Measurements from ENCODE around the gene EPHA1. TPM values are rescaled to one million over a fixed set of nuclear protein-coding genes. Genes with fewer than 3 reads are reported as not detected.

EPHA1 gene
- 0.08 TPM for total RNA-seq
- long read RNA-seq, result 0 reads

DNA sequence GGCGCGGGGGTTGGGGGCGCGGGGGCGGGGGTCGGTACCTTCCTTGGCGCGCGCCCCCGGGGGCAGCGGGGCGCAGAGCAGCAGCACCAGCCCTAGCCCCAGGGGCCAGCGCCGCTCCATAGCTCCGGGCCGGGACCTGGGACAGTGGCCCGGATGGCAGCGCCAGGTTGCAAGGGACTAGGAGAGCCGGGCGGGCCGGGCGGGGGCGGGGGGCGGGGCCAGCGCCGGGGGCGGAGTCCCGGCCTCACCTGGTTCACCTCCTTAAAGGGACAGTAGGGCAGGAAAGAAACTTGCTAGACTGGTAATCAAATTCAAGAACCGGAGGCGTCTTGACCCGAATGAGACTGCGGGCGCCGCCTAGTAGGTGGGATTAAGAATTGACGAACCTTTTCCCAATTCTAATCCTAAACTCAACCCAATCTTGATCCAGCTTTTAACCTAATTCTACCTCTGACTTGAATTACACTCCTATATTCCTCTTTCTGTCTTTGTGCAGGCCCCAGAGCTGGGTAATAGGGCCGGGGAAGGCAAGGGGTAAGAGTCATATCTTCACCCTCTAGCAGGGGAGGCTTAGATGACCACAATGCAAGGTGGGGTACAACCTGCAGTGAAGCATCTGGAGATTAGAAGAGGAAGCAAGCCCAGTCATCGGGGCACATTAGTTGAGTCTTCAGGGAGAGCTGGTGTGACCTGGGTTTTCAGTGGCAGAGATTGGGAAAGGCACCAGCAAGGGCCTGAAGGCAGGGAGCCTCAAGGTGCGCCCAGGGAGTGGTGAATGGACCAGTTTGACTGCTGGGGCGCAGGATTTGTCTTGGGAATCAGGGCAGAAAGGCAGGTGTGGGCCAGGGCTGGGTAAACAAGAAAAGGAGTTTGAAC is at the start of gene EPHA1:
Gene EPHA1, minus strand, starts transcription at position 171 of the 876 bp plus-strand sequence. Its CDS starts 51 bp downstream, at position 120.
- DNase-seq (no peak), ATAC-seq (ENCODE audit: poor library complexity) (peak; percentile 14)
- intact Hi-C loops (cut with DNase I), result loop anchor here (5.0 kb wide), 1 partner anchor 167 kb away; no protein-coding TSS in a partner anchor

DNA sequence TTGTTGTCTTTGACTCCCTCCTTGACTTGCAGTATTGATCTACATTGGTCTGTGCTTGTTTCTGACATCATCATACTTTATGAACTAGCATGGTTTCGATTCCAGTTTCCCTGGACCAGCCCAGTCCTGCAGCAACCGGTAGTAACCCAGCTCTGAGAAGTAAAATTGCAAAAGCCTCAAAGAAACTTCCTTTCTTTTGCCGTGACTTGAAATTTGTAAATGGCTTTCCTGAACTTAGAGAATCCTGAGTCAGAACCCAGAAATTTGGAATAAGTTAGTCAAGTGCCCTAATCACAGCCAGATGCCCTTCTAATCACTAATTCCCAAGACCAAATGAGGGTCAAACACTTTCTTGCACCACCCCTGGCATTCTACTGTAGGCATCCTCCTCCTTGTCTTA is 49.6 kb upstream of the EPHA1 start:
- intact Hi-C loops (cut with DNase I), result no loop called here
- ATAC-seq (ENCODE audit: poor library complexity) (no peak), DNase-seq (no peak)

DNA sequence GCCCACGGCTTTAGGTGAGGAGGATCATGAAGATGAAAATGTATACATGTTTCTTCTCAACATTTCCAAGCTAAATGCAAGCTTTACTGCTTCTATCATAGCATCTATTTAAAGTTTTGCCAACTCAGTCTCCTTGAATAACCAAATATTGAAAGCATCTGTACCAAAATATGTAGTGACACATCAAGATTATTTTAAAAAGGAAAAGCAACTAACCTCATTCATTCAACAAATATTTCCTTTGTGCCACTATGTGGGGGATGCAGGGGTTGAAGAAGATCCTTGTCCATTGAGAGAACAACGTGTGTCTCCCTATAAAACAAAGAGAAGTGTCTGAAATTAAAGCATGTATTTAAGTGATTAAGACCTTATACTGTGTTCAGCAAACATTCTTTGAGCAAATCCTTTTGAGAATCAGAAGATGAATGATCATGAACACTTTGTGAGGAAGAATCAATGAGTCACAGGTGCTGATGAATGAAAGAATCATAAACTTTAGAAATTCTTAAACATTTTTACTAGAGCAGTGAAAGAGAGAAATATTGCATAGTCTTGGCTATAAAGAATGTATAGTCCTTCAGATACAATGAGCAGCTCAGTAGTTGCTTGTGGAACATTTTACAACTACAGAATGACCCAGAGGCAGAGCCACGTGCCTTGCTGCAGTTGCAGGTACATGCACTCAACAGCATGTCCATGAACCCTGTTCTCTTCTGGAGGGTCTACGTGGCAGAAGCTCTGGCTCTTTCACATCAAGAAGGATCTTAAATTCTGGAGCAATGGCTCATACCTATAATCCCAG is 48.5 kb upstream of the EPHA1 start:
- DNase-seq (no peak), ATAC-seq (ENCODE audit: poor library complexity) (no peak)
- intact Hi-C loops (cut with DNase I), result no loop called here

DNA sequence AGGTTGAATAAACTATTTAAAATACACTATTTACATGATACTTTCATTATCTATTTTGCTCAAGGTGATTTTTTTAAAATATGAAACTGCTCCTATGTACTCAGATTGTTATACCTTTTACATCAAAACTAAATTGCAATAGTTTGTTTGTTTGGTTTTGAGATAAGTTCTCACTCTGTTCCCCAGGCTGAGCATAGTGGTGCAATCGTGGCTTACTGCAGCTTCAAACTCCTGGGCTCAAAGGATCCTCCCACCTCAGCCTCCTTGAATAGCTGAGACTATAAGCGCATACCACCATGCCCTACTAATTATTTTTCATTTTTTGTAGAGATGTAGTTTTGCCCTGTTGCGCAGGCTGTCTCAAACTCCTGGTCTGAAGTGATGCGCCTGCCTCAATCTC is 47.3 kb upstream of the EPHA1 start:
- ATAC-seq (ENCODE audit: poor library complexity) (no peak), DNase-seq (no peak)
- intact Hi-C loops (cut with DNase I), result no loop called here

DNA sequence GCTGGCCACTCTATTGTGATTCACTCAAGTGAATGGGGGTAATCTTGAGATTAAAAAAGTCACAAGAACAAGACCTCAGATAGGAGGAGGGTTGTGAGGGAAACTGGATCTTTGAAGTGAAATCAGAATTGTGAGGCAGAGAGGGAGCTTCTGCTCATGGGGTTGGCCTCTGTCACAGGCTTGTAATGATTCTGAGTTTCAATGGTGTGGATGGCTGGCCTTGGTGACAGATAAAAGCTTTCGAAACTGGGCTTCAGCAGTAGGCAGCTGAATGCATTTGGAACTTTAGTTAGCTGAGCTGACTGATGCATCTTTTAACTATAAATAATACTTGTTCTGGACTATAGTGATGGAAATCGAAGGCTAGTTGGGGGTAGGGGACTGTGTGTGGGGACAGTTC is 46.8 kb upstream of the EPHA1 start:
- intact Hi-C loops (cut with DNase I), result no loop called here
- ATAC-seq (ENCODE audit: poor library complexity), result no peak
- no peak for DNase-seq

DNA sequence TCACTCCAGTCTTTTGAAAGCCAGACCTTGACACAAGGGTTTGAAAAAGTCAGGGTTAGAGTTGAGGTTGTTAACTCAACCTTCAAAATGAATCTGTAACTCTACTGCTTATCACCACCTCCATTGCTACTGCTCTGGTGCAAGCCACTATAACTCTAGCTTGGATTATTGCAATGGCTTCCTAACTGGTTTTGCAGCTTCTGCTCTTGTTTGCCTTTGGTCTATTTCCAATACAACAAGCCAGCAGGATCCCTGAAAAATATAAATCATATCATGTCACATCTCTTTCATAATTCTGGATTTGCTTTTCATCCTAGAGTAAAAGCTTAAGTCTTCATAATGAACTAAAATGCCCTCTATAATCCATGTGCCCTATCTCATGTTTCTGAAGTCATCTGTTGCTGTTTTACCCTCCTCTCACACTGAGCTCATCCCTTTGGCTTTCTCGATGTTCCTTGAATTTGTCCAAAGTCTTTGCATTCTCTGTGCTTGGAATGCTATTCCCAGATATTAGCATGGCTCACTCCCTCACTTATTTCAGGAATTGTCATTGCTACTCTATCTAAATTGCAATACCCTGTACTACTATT is 45.5 kb upstream of the EPHA1 start:
- intact Hi-C loops (cut with DNase I), result no loop called here
- no peak for DNase-seq
- no peak for ATAC-seq (ENCODE audit: poor library complexity)

DNA sequence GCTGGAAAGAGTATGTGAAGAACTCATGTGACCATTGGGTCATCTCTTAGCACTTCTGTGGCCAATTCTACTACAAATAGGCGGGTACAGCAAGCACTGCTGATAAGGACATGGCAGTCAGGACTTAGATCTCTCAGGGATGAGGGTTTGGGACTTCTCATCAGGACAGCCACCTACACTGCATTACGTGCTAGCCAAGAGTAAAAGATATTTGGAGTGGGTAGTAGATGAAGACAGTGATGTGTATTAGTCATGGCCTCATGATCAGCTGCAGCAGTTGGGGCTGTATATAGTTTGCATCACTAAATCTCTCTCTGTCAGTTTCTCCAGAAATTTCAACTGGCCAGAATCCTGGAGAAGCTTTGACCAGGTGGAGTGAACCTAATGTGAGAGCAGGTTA is 43.8 kb upstream of the EPHA1 start:
- intact Hi-C loops (cut with DNase I), result no loop called here
- no peak for DNase-seq
- no peak for ATAC-seq (ENCODE audit: poor library complexity)

DNA sequence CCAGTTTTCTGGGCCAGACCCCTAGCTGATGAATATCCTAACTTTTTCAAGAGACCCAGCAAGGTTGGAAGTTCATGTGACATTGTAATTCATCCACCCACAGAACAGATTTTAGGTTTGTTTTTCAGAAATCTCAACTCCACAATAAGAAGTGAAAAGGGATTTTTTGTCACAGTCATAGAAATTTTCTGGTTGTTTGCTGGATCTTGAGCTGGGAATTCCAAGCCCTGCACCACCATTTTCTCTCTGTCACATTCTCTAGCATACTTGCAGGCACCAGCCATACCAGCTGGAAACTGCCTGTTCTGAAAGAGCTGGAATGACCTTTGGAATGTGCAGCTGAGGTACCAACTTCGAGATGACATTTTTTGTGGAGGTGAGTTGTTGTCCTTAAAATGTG is 43.1 kb upstream of the EPHA1 start:
- no peak for DNase-seq
- intact Hi-C loops (cut with DNase I), result no loop called here
- no peak for ATAC-seq (ENCODE audit: poor library complexity)

DNA sequence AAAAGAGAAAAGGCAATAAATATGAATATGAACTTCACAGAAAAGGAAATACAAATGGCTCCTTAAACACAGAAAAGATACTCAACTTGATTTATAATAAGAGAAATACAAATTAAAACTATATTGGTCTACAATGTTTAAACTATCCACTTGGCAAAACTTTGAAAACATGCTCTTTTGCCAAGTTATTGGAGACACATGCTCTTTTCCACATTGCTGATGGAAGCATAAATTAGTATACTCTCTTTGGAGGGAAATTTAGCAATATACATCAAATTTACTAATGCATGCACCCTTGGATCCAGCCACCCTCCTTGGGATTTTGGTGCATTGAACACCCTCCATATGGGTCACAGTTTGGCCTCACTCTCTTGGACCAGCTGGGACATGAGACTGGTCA is 42.5 kb upstream of the EPHA1 start:
- intact Hi-C loops (cut with DNase I), result no loop called here
- DNase-seq, result no peak
- ATAC-seq (ENCODE audit: poor library complexity), result no peak

DNA sequence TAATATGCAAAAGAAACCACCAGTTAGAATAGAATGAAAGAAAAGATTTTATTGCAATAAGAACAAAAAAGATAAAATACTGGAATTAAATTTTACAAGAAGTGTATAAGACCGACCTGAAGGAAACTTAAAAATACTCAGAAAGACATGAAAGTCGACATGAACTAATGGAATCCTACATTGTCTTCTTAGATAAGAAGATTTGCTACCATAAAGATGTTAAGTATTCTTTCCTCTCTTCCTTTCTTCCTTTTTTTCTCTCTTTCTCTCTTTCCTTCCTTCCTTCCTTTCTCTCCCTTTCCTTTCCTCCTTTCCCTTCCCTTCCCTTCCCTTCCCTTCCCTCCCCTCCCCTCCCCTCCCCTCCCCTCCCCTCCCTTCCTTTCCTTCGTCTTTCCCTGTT is 41.1 kb upstream of the EPHA1 start:
- DNase-seq (no peak), ATAC-seq (ENCODE audit: poor library complexity) (no peak)
- intact Hi-C loops (cut with DNase I), result no loop called here

DNA sequence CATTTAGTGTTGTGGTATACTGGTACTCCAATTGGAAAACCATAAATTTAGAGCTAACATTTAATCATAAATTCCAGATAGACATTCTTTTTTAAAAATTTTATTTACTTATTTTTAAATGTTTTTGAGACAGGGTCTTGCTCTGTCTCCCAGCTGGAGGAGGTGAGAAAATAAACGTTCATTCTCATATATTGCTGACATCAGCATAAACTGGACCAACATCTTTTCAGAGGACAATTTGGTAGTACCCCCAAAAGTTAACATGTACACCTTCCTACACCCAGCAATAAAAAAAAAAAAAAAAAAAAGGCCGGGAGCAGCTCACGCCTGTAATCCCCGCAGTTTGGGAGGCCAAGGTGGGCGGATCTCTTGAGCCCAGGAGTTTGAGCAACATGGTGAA is 39.8 kb upstream of the EPHA1 start:
- ATAC-seq (ENCODE audit: poor library complexity), result no peak
- no peak for DNase-seq
- intact Hi-C loops (cut with DNase I), result no loop called here

DNA sequence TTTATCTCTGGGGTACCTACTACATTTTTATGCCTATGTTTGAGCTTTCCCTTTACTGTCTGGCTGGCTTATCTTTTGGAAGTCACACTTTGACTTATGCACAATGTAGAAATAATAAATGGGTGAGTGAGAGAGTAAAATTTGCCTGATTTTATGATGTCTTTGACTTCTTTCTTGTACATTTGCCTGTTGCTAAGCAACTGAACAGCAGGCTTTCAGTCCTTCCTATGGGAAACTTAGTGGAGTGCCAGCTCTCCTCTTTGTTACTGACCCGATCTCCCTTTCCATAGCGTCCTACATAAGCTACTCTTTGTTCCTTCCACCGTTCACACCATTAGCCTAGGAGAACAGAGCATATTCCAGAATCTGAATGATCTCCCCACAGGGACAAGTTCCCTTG is 38.8 kb upstream of the EPHA1 start:
- no peak for ATAC-seq (ENCODE audit: poor library complexity)
- DNase-seq, result no peak
- intact Hi-C loops (cut with DNase I), result no loop called here

DNA sequence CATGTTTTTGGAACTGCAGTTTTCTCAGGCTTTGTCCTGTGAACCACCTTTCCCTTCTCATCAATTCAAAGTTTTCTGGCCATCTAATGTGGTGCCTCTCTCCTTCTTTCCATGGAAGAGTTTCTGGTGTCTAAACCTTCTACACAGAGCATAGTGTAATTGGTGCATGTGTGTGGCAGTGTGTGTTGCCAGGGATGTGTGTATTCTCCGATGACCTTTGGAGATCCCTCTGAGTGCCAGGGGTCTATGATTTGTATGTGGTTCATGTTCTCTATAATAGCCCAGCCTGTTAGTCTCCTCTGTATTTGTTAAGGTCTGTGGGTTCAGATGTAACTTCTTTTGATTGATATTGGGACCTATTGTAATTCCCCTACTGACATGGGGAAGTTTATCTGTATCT is 36.1 kb upstream of the EPHA1 start:
- ATAC-seq (ENCODE audit: poor library complexity), result no peak

DNA sequence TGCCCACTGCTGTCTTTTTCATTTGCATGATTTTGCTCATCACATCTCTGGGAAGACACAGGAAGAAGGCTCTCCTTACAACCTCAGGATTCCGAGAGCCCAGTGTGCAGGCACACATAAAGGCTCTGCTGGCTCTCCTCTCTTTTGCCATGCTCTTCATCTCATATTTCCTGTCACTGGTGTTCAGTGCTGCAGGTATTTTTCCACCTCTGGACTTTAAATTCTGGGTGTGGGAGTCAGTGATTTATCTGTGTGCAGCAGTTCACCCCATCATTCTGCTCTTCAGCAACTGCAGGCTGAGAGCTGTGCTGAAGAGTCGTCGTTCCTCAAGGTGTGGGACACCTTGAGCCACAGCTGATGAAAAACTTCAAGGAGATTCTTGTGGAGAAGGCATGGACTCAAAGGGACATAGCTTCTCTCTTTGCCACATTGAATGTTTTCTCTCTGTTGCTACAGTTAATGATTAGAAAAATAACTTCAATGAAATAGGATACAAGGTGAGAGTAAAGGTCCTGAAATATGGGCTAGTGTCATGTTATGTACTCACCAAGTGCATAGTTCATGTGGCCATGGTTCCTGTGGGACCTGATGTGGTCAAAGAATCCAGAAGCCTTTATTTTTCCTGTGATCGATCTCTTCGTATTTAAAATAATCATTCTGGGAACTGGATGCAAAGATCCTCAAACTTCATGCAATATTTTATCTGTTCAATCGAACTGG is 35.6 kb upstream of the EPHA1 start:
- no peak for DNase-seq
- no peak for ATAC-seq (ENCODE audit: poor library complexity)
- intact Hi-C loops (cut with DNase I), result no loop called here

More for the DNA sequence above, 36.1 kb upstream of the EPHA1 start:
- no peak for DNase-seq
- intact Hi-C loops (cut with DNase I), result no loop called here

DNA sequence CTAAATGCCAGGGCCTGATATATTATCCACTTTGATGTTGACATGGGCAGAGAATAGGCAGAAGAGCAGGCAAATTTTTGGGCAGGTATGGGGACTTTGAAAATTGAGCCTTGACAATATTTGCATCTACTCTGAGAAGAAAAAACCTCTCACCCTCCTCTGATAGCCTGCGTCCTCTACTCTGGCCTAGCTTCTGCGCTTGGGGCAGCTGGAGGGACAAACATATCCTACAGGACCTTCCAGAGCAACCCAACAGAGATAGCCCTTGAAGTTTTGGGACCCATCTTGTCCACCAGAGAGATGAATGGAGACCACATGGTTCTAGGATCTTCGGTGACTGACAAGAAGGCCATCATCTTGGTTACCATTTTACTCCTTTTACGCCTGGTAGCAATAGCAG is 34.5 kb upstream of the EPHA1 start, which contains the start of gene TAS2R60:
Gene TAS2R60, plus strand, starts transcription at position 301 of the 400 bp plus-strand sequence. Its CDS starts 0 bp downstream, at position 301.
- intact Hi-C loops (cut with DNase I), result no loop called here
- DNase-seq (no peak), ATAC-seq (ENCODE audit: poor library complexity) (no peak)

DNA sequence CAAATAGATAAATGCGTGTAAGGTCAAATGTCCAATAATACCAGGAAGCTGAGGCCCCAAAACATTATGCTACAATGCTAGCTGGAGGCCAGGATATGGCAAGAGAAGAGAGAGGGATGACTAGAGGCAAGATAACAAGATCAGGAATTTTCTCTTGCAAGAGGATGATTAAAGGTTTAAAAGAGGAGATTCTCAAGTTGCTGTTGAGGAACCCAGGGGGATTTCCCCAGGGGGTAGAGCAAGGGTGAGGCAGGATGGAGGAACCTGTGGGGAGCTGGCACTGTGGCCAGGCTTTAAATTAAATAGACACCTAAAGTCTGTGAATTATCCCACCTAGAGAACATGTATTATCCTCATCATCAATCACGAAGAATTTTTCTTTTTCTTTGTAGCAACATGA is 31.2 kb upstream of the EPHA1 start:
- intact Hi-C loops (cut with DNase I), result no loop called here
- DNase-seq, result no peak
- ATAC-seq (ENCODE audit: poor library complexity), result no peak

DNA sequence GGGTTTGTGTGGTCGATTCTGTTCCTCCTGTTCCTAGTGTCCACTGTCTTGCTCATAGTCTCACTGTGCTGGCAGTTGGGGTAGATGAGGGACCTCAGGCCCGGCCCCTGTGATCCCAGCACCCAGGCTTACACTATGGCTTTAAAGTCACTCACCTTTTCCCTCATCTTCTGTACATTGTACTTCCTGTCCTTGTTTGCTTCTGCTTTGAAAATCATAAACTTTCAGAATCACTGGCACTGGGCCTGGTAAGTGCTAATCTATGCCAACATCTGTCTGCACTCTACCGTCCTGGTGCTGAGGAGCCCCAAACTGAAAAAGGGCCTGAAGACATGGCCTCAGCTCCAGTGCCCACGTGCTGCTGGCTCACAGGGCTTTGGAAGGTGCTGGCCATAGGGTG is 28.9 kb upstream of the EPHA1 start:
- intact Hi-C loops (cut with DNase I), result no loop called here

DNA sequence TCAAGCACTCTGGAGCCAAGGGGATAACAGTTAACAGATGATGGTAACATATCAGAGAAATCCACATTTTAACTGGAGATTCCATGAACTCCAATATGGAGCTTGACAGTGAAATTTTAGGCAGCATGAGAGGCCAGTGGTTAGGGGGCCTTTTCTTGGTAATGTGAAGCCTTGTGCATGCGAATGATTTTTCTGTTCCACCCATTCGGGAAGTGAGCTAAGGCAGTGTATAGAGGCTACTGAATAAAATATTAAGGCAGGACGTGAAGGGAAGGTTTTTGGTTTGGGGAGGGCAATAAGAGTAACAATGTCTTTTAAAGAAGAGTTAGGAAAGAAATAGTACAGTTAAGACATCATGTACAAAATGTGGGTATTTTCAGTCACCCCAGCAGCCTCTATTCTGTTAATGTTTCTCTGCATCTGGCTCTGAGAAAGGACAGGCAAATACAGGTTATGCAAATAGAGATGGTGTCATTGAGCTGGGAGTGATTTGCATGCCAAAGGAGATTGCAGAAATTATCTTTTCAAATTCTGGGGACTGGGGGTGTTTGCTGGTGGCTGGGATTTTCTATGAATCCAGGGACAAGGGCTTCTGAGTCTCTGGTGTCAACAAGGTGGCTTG is 27.8 kb upstream of the EPHA1 start:
- intact Hi-C loops (cut with DNase I), result no loop called here
- ATAC-seq (ENCODE audit: poor library complexity), result no peak
- no peak for DNase-seq

More for the DNA sequence above, 28.9 kb upstream of the EPHA1 start:
- DNase-seq (no peak), ATAC-seq (ENCODE audit: poor library complexity) (no peak)

Data from Right ventricle myocardium superior (tissue), 1 donor.